Measurements from ENCODE around the gene RNU4-1. TPM values are rescaled to one million over a fixed set of nuclear protein-coding genes. Genes with fewer than 3 reads are reported as not detected.
"Not testable (repeated sequence)": the region's sequence is repeated elsewhere in the genome, so short reads cannot be mapped to it uniquely, and the experiment has no call there.

The RNU4-1 gene
- total RNA-seq, 1 donor from 2014 or later: 2,088 TPM

- DNase-seq: peak; percentile 50
- peak; percentile 78 for TF ChIP-seq CTCF (IDR thresholded peaks at IDR 0.05; ENCODE audit: borderline replicate concordance)
- H3K36me3 ChIP-seq; intact Hi-C loops (cut with micrococcal nuclease); H3K9me3 ChIP-seq (replicated peaks); H3K4me1 ChIP-seq; H3K27ac ChIP-seq (replicated peaks); H3K4me3 ChIP-seq: not testable (repeated sequence)
- peaks cover 19% of the 10 kb centered on the region for H3K27me3 ChIP-seq (ENCODE audit: low read depth)
Measured at GRCh38 chr12:120335447-120335846, 42.4 kb upstream of the RNU4-1 start.

GRCh38 chr12:120332523-120332922 lies 39.5 kb upstream of the RNU4-1 start:
- TF ChIP-seq CTCF (IDR thresholded peaks at IDR 0.05; ENCODE audit: borderline replicate concordance): no peak
- DNase-seq: no peak
- Histone ChIP-seq H3K4me3 (no peak overlapping the region), H3K27ac (replicated peaks) (no peak overlapping the region), H3K36me3 (no peaks in the 10 kb centered on the region), H3K4me1 (no peaks in the 10 kb centered on the region), H3K27me3 (ENCODE audit: low read depth) (peaks cover 12% of the 10 kb centered on the region), H3K9me3 (replicated peaks) (no peaks in the 10 kb centered on the region)
- intact Hi-C loops (cut with micrococcal nuclease): no loop called here

GRCh38 chr12:120332041-120332440 lies 39.0 kb upstream of the RNU4-1 start:
- no peak for TF ChIP-seq CTCF (IDR thresholded peaks at IDR 0.05; ENCODE audit: borderline replicate concordance)
- Histone ChIP-seq H3K27me3 (ENCODE audit: low read depth) (peaks cover 12% of the 10 kb centered on the region), H3K4me3 (no peak overlapping the region), H3K4me1 (no peaks in the 10 kb centered on the region), H3K27ac (replicated peaks) (no peak overlapping the region), H3K9me3 (replicated peaks) (no peaks in the 10 kb centered on the region), H3K36me3 (no peaks in the 10 kb centered on the region)
- intact Hi-C loops (cut with micrococcal nuclease): no loop called here
- no peak for DNase-seq

- H3K4me3 ChIP-seq: no peak overlapping the region
- H3K27me3 ChIP-seq (ENCODE audit: low read depth): peaks cover 12% of the 10 kb centered on the region
- no peaks in the 10 kb centered on the region for H3K4me1 ChIP-seq
- H3K27ac ChIP-seq (replicated peaks): no peak overlapping the region
- no peak for TF ChIP-seq CTCF (IDR thresholded peaks at IDR 0.05; ENCODE audit: borderline replicate concordance)
- H3K9me3 ChIP-seq (replicated peaks): no peaks in the 10 kb centered on the region
- no peak for DNase-seq
- no peaks in the 10 kb centered on the region for H3K36me3 ChIP-seq
- intact Hi-C loops (cut with micrococcal nuclease): no loop called here
Measured at GRCh38 chr12:120331390-120331789, 38.4 kb upstream of the RNU4-1 start.

GRCh38 chr12:120328228-120328627 lies 35.2 kb upstream of the RNU4-1 start:
- H3K4me3 ChIP-seq: no peak overlapping the region
- H3K9me3 ChIP-seq (replicated peaks): no peaks in the 10 kb centered on the region
- peaks cover 7% of the 10 kb centered on the region for H3K4me1 ChIP-seq
- no peak for DNase-seq
- no peak overlapping the region for H3K27ac ChIP-seq (replicated peaks)
- no peaks in the 10 kb centered on the region for H3K36me3 ChIP-seq
- TF ChIP-seq CTCF (IDR thresholded peaks at IDR 0.05; ENCODE audit: borderline replicate concordance): no peak
- H3K27me3 ChIP-seq (ENCODE audit: low read depth): peaks cover 12% of the 10 kb centered on the region
- intact Hi-C loops (cut with micrococcal nuclease): no loop called here

GRCh38 chr12:120327593-120327992 lies 34.6 kb upstream of the RNU4-1 start, which contains the start of gene PLA2G1B:
TSS of gene PLA2G1B (minus strand) at chr12:120327779. CDS start at chr12:120327753, 26 bp downstream.
- DNase-seq: no peak
- H3K4me3 ChIP-seq: no peak within 1 kb of the TSS
- TF ChIP-seq CTCF (IDR thresholded peaks at IDR 0.05; ENCODE audit: borderline replicate concordance): no peak
- intact Hi-C loops (cut with micrococcal nuclease): no loop called here
- no peaks in the 10 kb centered on the region for H3K9me3 ChIP-seq (replicated peaks)
- peaks cover 12% of the 10 kb centered on the region for H3K27me3 ChIP-seq (ENCODE audit: low read depth)
- no peak within 1 kb of the TSS for H3K27ac ChIP-seq (replicated peaks)
- H3K4me1 ChIP-seq: peaks cover 7% of the 10 kb centered on the region
- H3K36me3 ChIP-seq: no peaks in the 10 kb centered on the region

Measured in left ventricle myocardium inferior (tissue), 1 donor.